ENCODE results near the gene SIN3B.

Gene SIN3B

DNA sequence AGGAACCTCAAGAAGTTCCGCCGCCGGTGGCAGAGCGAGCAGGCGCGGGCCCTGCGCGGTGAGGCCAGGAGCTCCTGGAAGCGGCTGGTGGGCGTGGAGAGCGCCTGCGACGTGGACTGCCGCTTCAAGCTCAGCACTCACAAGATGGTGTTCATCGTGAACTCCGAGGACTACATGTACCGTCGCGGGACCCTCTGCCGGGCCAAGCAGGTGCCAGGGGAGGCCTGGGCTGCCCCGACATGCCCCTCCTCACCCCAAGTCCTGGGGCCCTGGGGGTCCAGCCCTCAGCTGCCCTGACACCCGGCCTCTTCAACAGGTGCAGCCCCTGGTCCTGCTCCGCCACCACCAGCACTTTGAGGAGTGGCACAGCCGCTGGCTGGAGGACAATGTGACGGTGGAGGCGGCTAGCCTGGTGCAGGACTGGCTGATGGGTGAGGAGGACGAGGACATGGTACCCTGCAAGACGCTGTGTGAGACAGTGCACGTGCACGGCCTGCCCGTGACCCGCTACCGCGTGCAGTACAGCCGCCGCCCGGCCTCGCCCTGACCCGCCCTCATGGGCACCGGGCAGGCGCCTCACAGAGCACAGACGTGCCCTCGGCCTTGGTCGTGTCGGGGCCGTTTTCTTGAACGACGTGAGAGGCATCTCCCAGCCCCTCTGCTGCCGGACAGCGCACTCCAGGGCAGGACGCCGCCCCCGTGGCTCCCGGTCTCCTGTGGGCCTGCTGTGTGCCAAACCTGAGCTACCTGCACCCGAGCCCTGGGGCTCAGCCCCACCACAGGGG, 49.2 kb downstream of the SIN3B start:
- H2AFZ ChIP-seq (ENCODE audit: low read length), result no peak overlapping the region

DNA sequence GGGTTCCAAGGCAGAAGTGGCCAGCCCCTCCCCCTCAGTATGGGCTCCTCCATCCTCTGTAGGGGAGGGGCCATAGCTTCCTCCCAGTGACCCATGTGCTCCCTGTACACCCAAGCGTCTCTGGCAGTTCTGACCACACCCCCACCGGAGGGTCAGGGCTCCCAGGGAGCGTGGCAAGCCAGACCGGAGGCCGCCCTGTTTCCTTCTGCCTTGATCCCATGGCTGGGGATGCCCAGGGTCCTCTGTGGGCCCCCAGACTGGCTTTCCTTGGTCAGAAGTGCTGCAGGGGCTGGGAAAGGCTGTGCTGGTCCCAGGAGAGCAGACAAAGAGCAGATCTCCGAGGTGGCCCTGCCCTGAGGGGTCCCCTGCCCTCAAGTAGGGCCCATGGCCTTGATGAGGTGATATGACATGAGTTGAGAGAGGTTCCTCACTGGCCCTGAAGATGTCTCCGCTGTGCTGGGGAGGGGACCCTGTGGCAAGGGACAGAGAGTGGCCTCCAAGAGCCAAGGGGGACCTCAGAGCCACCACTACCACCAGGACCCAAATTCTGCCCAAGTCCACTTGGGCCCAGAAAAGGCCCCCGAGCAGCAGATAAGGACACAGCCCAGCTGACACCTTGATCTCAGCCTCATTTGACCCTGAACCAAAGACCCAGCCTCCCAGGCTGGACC, 51.8 kb downstream of the SIN3B start:
- H3K36me3 ChIP-seq (replicated peaks; ENCODE audit: insufficient read depth, low read length), result no peaks in the 10 kb centered on the region
- no peak overlapping the region for H3K9ac ChIP-seq (ENCODE audit: low read length)
- H4K20me1 ChIP-seq (ENCODE audit: insufficient read depth, low read length), result no peaks in the 10 kb centered on the region
- no peak overlapping the region for H2AFZ ChIP-seq (ENCODE audit: low read length)
- H3K4me3 ChIP-seq (ENCODE audit: low read length), result no peak overlapping the region
- no peak overlapping the region for H3K27ac ChIP-seq (ENCODE audit: low read length)
- no peaks in the 10 kb centered on the region for H3K79me2 ChIP-seq (ENCODE audit: low read length)
- H3K9me3 ChIP-seq (replicated peaks; ENCODE audit: insufficient read depth, low read length), result no peaks in the 10 kb centered on the region
- H3K4me1 ChIP-seq (ENCODE audit: low read length), result peaks cover 26% of the 10 kb centered on the region
- H3K9me2 ChIP-seq (replicated peaks; ENCODE audit: insufficient read depth, low read length), result no peaks in the 10 kb centered on the region
- peaks cover 7% of the 10 kb centered on the region; the same call in 1 of the 2 replicates for H3F3A ChIP-seq (ENCODE audit: insufficient read depth, low read length)
- TF ChIP-seq, protein P1, sequence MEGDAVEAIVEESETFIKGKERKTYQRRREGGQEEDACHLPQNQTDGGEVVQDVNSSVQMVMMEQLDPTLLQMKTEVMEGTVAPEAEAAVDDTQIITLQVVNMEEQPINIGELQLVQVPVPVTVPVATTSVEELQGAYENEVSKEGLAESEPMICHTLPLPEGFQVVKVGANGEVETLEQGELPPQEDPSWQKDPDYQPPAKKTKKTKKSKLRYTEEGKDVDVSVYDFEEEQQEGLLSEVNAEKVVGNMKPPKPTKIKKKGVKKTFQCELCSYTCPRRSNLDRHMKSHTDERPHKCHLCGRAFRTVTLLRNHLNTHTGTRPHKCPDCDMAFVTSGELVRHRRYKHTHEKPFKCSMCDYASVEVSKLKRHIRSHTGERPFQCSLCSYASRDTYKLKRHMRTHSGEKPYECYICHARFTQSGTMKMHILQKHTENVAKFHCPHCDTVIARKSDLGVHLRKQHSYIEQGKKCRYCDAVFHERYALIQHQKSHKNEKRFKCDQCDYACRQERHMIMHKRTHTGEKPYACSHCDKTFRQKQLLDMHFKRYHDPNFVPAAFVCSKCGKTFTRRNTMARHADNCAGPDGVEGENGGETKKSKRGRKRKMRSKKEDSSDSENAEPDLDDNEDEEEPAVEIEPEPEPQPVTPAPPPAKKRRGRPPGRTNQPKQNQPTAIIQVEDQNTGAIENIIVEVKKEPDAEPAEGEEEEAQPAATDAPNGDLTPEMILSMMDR (IDR thresholded peaks at IDR 0.05; ENCODE audit: low read length), result no peak
- TF ChIP-seq EZH2phosphoT487 (IDR thresholded peaks at IDR 0.05; ENCODE audit: low read length) (no peak), EZH2 (optimal IDR thresholded peaks at IDR 0.05; ENCODE audit: low read depth, low read length) (no peak)
- H3K27me3 ChIP-seq (replicated peaks; ENCODE audit: insufficient read depth, low read length), result no peaks in the 10 kb centered on the region
- no peak overlapping the region for H3K4me2 ChIP-seq (ENCODE audit: low read depth, low read length)
- DNase-seq, result no peak

More for the DNA sequence above, 49.2 kb downstream of the SIN3B start:
- Histone ChIP-seq H3K4me3 (ENCODE audit: low read length) (no peak overlapping the region), H3K79me2 (ENCODE audit: low read length) (0 out of 2 replicates have a peak, but pooled peaks cover 3% of the 10 kb centered on the region), H3K36me3 (replicated peaks; ENCODE audit: insufficient read depth, low read length) (no peaks in the 10 kb centered on the region), H3K4me1 (ENCODE audit: low read length) (peaks cover 20% of the 10 kb centered on the region), H3K4me2 (ENCODE audit: low read depth, low read length) (no peak overlapping the region), H3K9me2 (replicated peaks; ENCODE audit: insufficient read depth, low read length) (no peaks in the 10 kb centered on the region), H4K20me1 (ENCODE audit: insufficient read depth, low read length) (no peaks in the 10 kb centered on the region), H3K27ac (ENCODE audit: low read length) (no peak overlapping the region), H3K27me3 (replicated peaks; ENCODE audit: insufficient read depth, low read length) (no peaks in the 10 kb centered on the region), H3F3A (ENCODE audit: insufficient read depth, low read length) (peaks cover 2% of the 10 kb centered on the region; the same call in 1 of the 2 replicates), H3K9ac (ENCODE audit: low read length) (no peak overlapping the region), H3K9me3 (replicated peaks; ENCODE audit: insufficient read depth, low read length) (no peaks in the 10 kb centered on the region)
- no peak for TF ChIP-seq EZH2phosphoT487 (IDR thresholded peaks at IDR 0.05; ENCODE audit: low read length)
- TF ChIP-seq, protein P1 (IDR thresholded peaks at IDR 0.05; ENCODE audit: low read length), result no peak
- no peak for TF ChIP-seq EZH2 (optimal IDR thresholded peaks at IDR 0.05; ENCODE audit: low read depth, low read length)
- no peak for DNase-seq

DNA sequence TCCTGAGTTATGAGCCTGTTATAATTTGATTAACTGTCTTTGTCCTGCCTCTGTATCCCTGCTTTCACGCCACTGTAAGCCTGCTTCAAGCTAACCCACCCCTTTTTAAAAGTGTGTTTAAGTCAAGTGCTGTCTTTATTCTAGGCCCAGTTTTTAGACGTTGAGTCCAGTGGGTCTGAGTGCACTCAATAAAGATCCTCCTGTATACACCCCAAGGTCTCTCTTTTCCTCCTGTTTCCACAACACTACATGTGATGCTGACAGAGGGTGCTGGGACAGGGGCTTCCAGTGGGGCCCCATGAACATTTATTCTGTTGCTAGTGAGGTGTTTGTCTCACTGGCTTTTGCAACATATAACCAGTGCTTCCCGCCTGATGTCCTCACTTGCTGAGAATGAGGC, 52.9 kb downstream of the SIN3B start:
- no peak for DNase-seq
- Histone ChIP-seq H3K4me2 (ENCODE audit: low read depth, low read length) (no peak overlapping the region), H3K9me3 (replicated peaks; ENCODE audit: insufficient read depth, low read length) (no peaks in the 10 kb centered on the region), H3K27me3 (replicated peaks; ENCODE audit: insufficient read depth, low read length) (no peaks in the 10 kb centered on the region), H3K4me3 (ENCODE audit: low read length) (no peak overlapping the region), H3K9me2 (replicated peaks; ENCODE audit: insufficient read depth, low read length) (no peaks in the 10 kb centered on the region), H3K79me2 (ENCODE audit: low read length) (no peaks in the 10 kb centered on the region), H4K20me1 (ENCODE audit: insufficient read depth, low read length) (no peaks in the 10 kb centered on the region), H2AFZ (ENCODE audit: low read length) (no peak overlapping the region), H3K9ac (ENCODE audit: low read length) (no peak overlapping the region), H3K27ac (ENCODE audit: low read length) (no peak overlapping the region), H3F3A (ENCODE audit: insufficient read depth, low read length) (peaks cover 7% of the 10 kb centered on the region; the same call in 1 of the 2 replicates), H3K4me1 (ENCODE audit: low read length) (peaks cover 18% of the 10 kb centered on the region), H3K36me3 (replicated peaks; ENCODE audit: insufficient read depth, low read length) (no peaks in the 10 kb centered on the region)
- no peak for TF ChIP-seq EZH2phosphoT487 (IDR thresholded peaks at IDR 0.05; ENCODE audit: low read length)
- TF ChIP-seq, protein P1 (IDR thresholded peaks at IDR 0.05; ENCODE audit: low read length), result no peak
- no peak for TF ChIP-seq EZH2 (optimal IDR thresholded peaks at IDR 0.05; ENCODE audit: low read depth, low read length)
